ENCODE data around the gene UBA6. TPM values are rescaled to one million over a fixed set of nuclear protein-coding genes. Genes with fewer than 3 reads are reported as not detected.

UBA6 gene
- total and polyA plus RNA-seq, 9 of the 15 experiments (the other 6 are each of a cell fraction or from before 2014, with no cell fraction given), result 22.9 to 139 (median 94.6) TPM

DNA sequence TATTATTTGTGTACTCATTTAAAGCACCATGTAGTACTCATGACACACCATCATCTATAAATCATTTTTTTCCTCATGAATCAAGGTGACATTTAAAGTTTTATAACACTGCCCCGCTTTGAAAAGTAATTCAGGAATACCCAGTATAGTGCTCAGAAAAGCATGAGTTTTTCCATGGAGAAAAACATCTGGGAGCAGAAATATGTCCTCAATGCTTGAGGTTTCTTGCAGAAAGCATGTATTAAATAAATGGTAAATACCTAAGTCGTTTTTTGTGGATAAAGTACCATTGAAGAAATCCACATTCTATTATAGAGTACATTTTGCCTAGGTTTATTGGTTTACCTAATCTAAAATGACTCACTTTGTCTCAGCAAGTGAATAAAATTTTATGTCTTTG, 66.2 kb downstream of the UBA6 start (continued):
- TF ChIP-seq PHF20 (IDR thresholded peaks at IDR 0.05; ENCODE audit: partially characterized antibody) (no peak), LARP7 (IDR thresholded peaks at IDR 0.05) (no peak), KAT8 (IDR thresholded peaks at IDR 0.05; ENCODE audit: low read depth) (no peak), CBX3 (IDR thresholded peaks at IDR 0.05; ENCODE audit: borderline replicate concordance in 1 of 2, low read length in 2 of 2) (no peak), SNAPC5 (CRISPR knock-in tag; IDR thresholded peaks at IDR 0.05) (no peak), MAFK (IDR thresholded peaks at IDR 0.05; ENCODE audit: low read length) (no peak)
- TF ChIP-seq, protein P1, sequence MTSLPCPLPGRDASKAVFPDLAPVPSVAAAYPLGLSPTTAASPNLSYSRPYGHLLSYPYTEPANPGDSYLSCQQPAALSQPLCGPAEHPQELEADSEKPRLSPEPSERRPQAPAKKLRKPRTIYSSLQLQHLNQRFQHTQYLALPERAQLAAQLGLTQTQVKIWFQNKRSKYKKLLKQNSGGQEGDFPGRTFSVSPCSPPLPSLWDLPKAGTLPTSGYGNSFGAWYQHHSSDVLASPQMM (CRISPR knock-in tag; IDR thresholded peaks at IDR 0.05), result no peak

- no peaks in the 10 kb centered on the region for H3K9me3 ChIP-seq (replicated peaks; ENCODE audit: control insufficient read depth, insufficient read depth, low read depth, low read length)
- H3K9me1 ChIP-seq (ENCODE audit: control insufficient read depth, insufficient read depth, low read length), result no peaks in the 10 kb centered on the region
- H4K20me1 ChIP-seq (replicated peaks; ENCODE audit: control insufficient read depth, insufficient read depth, low read length), result no peaks in the 10 kb centered on the region
- DNase-seq (ENCODE audit: extremely low read depth in 1 of 4, low spot score in 3 of 4) (no peak), FAIRE-seq (no peak), ATAC-seq (no peak)
- TF ChIP-seq ETV6 (IDR thresholded peaks at IDR 0.05; ENCODE audit: borderline replicate concordance in 1 of 2, low read depth in 2 of 2, low read length in 1 of 2) (no peak), ETV6 (CRISPR knock-in tag; IDR thresholded peaks at IDR 0.05; ENCODE audit: borderline replicate concordance) (no peak), RUNX1 (IDR thresholded peaks at IDR 0.05; ENCODE audit: low read depth) (no peak), ZBTB34 (CRISPR knock-in tag; IDR thresholded peaks at IDR 0.05) (no peak), TARDBP (IDR thresholded peaks at IDR 0.05) (no peak), ZNF197 (CRISPR knock-in tag; IDR thresholded peaks at IDR 0.05; ENCODE audit: low read depth) (no peak), POLR3G (IDR thresholded peaks at IDR 0.05; ENCODE audit: extremely low read depth, insufficient read length, insufficient replicate concordance) (no peak), ZNF766 (CRISPR knock-in tag; conservative IDR thresholded peaks at IDR 0.05) (no peak), ZNF408 (CRISPR knock-in tag; IDR thresholded peaks at IDR 0.05; ENCODE audit: low read depth) (no peak)
- TF ChIP-seq, protein P2, sequence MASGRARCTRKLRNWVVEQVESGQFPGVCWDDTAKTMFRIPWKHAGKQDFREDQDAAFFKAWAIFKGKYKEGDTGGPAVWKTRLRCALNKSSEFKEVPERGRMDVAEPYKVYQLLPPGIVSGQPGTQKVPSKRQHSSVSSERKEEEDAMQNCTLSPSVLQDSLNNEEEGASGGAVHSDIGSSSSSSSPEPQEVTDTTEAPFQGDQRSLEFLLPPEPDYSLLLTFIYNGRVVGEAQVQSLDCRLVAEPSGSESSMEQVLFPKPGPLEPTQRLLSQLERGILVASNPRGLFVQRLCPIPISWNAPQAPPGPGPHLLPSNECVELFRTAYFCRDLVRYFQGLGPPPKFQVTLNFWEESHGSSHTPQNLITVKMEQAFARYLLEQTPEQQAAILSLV (tag; IDR thresholded peaks at IDR 0.05), result no peak
- TF ChIP-seq, protein P3, sequence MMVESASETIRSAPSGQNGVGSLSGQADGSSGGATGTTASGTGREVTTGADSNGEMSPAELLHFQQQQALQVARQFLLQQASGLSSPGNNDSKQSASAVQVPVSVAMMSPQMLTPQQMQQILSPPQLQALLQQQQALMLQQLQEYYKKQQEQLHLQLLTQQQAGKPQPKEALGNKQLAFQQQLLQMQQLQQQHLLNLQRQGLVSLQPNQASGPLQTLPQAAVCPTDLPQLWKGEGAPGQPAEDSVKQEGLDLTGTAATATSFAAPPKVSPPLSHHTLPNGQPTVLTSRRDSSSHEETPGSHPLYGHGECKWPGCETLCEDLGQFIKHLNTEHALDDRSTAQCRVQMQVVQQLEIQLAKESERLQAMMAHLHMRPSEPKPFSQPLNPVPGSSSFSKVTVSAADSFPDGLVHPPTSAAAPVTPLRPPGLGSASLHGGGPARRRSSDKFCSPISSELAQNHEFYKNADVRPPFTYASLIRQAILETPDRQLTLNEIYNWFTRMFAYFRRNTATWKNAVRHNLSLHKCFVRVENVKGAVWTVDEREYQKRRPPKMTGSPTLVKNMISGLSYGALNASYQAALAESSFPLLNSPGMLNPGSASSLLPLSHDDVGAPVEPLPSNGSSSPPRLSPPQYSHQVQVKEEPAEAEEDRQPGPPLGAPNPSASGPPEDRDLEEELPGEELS (CRISPR knock-in tag; IDR thresholded peaks at IDR 0.05; ENCODE audit: borderline replicate concordance), result no peak
- H3K4me1 ChIP-seq (replicated peaks in 1 of 2; ENCODE audit: control insufficient read depth in 2 of 2, insufficient read depth in 2 of 2, low read length in 2 of 2), result no peaks in the 10 kb centered on the region
- no peak overlapping the region for H3K27ac ChIP-seq (ENCODE audit: extremely low read depth, low read depth, low read length)
- no peak overlapping the region for H2AFZ ChIP-seq (ENCODE audit: low read depth, low read length)
- in situ Hi-C loops (cut with MboI), result no loop called here
- no peaks in the 10 kb centered on the region for H3K79me2 ChIP-seq (ENCODE audit: control insufficient read depth, insufficient read depth, low read length)
- H3K4me3 ChIP-seq, result no peak overlapping the region
- 74% methylated on average over 3 of the region's 3 CpGs for WGBS (ENCODE audit: insufficient coverage, low coverage, missing lambda C conversion rate)
- intact Hi-C loops (cut with micrococcal nuclease), result no loop called here
- no peaks in the 10 kb centered on the region for H3K27me3 ChIP-seq (ENCODE audit: control insufficient read depth in 2 of 2, insufficient read depth in 2 of 2, low read length in 2 of 2)
- BruUV-seq (replicated peaks), result no TSS peak
- peaks cover 82% of the 10 kb centered on the region for H3K36me3 ChIP-seq (ENCODE audit: control insufficient read depth, insufficient read depth, low read length)
- CTCF ChIA-PET (ENCODE audit: low intra/inter-chr PET ratio), result no interaction called here
- POLR2A ChIA-PET, result no interaction called here
- H3K9ac ChIP-seq (ENCODE audit: insufficient read depth in 1 of 2, low read depth in 2 of 2, low read length in 2 of 2), result no peak overlapping the region
- H3K4me2 ChIP-seq (ENCODE audit: insufficient read depth, low read length), result no peak overlapping the region
Measured at GRCh38 chr4:67632492-67632891, 68.5 kb downstream of the UBA6 start.

Measured in K562 (cell line).